ENCODE results near the gene APOE. TPM values are rescaled to one million over a fixed set of nuclear protein-coding genes. Genes with fewer than 3 reads are reported as not detected.
"Not testable (repeated sequence)": the region's sequence is repeated elsewhere in the genome, so short reads cannot be mapped to it uniquely, and the experiment has no call there.

APOE gene
- polyA plus RNA-seq, 1 donor: 77.8 TPM

DNA sequence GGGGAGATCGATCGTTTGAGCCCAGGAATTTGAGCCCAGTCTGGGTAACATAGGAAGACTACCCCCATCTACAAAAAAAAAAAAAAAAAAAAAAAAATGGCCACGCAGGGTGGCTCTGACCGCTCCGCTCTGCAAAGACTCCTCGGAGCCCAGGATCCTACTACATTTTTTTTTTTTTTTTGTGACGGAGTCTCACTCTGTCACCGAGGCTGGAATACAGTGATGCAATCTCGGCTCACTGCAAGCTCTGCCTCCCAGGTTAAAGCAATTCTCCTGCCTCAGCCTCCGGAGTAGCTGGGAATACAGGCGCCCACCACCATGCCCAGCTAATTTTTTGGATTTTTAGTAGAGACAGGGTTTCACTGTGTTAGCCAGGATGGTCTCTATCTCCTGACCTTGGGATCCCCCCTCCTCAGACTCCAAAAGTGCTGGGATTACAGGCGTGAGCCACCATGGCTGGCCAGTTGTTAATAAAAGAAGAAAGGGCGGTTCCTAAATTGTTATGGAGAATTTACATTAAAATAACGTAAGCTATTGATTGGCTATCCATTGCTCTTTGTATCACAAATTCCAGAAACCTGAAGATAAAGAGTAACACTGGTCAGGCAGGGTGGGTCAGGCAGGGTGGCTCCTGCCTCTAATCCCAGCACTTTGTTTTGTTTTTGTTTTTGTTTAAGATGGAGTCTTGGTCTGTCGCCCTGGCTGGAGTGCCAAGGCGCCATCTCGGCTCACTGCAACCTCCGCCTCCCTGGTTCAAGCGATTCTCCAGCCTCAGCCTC is 22.8 kb upstream of the APOE start:
- no CpG with 5 or more reads among the region's 19 CpGs for WGBS (ENCODE audit: insufficient coverage, low lambda C conversion rate)
- H3K4me3 ChIP-seq (ENCODE audit: low read length); H3K27me3 ChIP-seq (ENCODE audit: control insufficient read depth, insufficient read depth, low read length); H3K27ac ChIP-seq (ENCODE audit: low read length); H3K9me3 ChIP-seq (ENCODE audit: control insufficient read depth, low read depth, low read length); H3K4me1 ChIP-seq (ENCODE audit: control insufficient read depth, insufficient read depth, low read length); DNase-seq: not testable (repeated sequence)
- peaks cover 47% of the 10 kb centered on the region for H3K36me3 ChIP-seq (ENCODE audit: control insufficient read depth, insufficient read depth, low read length)

- no peak for DNase-seq
- no CpG with 5 or more reads among the region's 5 CpGs for WGBS (ENCODE audit: insufficient coverage, low lambda C conversion rate)
- Histone ChIP-seq H3K4me3 (ENCODE audit: low read length) (no peak overlapping the region), H3K27me3 (ENCODE audit: control insufficient read depth, insufficient read depth, low read length) (no peaks in the 10 kb centered on the region), H3K27ac (ENCODE audit: low read length) (no peak overlapping the region), H3K9me3 (ENCODE audit: control insufficient read depth, low read depth, low read length) (no peaks in the 10 kb centered on the region), H3K36me3 (ENCODE audit: control insufficient read depth, insufficient read depth, low read length) (peaks cover 42% of the 10 kb centered on the region), H3K4me1 (ENCODE audit: control insufficient read depth, insufficient read depth, low read length) (no peaks in the 10 kb centered on the region)
These were observed 21.7 kb upstream of the APOE start for GRCh38 chr19:44883922-44884321.

- H3K27ac ChIP-seq (ENCODE audit: low read length): no peak overlapping the region
- no CpG with 5 or more reads among the region's 4 CpGs for WGBS (ENCODE audit: insufficient coverage, low lambda C conversion rate)
- H3K4me1 ChIP-seq (ENCODE audit: control insufficient read depth, insufficient read depth, low read length): peaks cover under 1% of the 10 kb centered on the region
- H3K9me3 ChIP-seq (ENCODE audit: control insufficient read depth, low read depth, low read length): no peaks in the 10 kb centered on the region
- no peaks in the 10 kb centered on the region for H3K27me3 ChIP-seq (ENCODE audit: control insufficient read depth, insufficient read depth, low read length)
- no peak for DNase-seq
- peaks cover 37% of the 10 kb centered on the region for H3K36me3 ChIP-seq (ENCODE audit: control insufficient read depth, insufficient read depth, low read length)
- H3K4me3 ChIP-seq (ENCODE audit: low read length): no peak overlapping the region
These were observed 21.0 kb upstream of the APOE start for GRCh38 chr19:44884566-44884965.

DNA sequence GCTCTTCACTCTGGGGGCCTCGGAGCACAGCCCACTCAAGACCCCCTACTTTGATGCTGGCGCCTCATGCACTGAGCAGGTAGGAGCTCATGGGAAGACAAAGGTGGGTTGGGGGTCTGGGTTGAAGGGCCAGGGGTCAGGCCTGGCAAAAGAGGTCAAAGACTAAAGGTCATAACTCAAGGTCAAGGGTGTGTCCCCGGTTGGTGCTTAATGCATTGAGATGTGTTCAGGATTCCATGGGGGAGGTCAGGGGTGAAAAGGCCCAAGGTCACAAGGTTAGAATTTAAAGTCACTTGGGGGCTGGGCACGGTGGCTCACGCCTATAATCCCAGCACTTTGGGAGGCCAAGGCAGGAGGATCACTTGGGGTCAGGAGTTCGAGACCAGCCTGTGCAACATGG is 19.5 kb upstream of the APOE start:
- H3K4me1 ChIP-seq (ENCODE audit: control insufficient read depth, insufficient read depth, low read length): peaks cover 5% of the 10 kb centered on the region
- no peak overlapping the region for H3K27ac ChIP-seq (ENCODE audit: low read length)
- H3K27me3 ChIP-seq (ENCODE audit: control insufficient read depth, insufficient read depth, low read length): no peaks in the 10 kb centered on the region
- H3K9me3 ChIP-seq (ENCODE audit: control insufficient read depth, low read depth, low read length): no peaks in the 10 kb centered on the region
- no peak overlapping the region for H3K4me3 ChIP-seq (ENCODE audit: low read length)
- H3K36me3 ChIP-seq (ENCODE audit: control insufficient read depth, insufficient read depth, low read length): peaks cover 36% of the 10 kb centered on the region
- no CpG with 5 or more reads among the region's 6 CpGs for WGBS (ENCODE audit: insufficient coverage, low lambda C conversion rate)
- DNase-seq: no peak

- Histone ChIP-seq H3K4me1 (ENCODE audit: control insufficient read depth, insufficient read depth, low read length) (peaks cover 14% of the 10 kb centered on the region), H3K27me3 (ENCODE audit: control insufficient read depth, insufficient read depth, low read length) (no peaks in the 10 kb centered on the region), H3K4me3 (ENCODE audit: low read length) (no peak overlapping the region), H3K27ac (ENCODE audit: low read length) (no peak overlapping the region), H3K9me3 (ENCODE audit: control insufficient read depth, low read depth, low read length) (no peaks in the 10 kb centered on the region), H3K36me3 (ENCODE audit: control insufficient read depth, insufficient read depth, low read length) (peaks cover 37% of the 10 kb centered on the region)
- WGBS (ENCODE audit: insufficient coverage, low lambda C conversion rate): 93% methylated on average over 2 of the region's 4 CpGs
- no peak for DNase-seq
These were observed 17.9 kb upstream of the APOE start for GRCh38 chr19:44887648-44888047.

GRCh38 chr19:44888335-44888734 is 17.3 kb upstream of the APOE start:
- peaks cover 43% of the 10 kb centered on the region for H3K36me3 ChIP-seq (ENCODE audit: control insufficient read depth, insufficient read depth, low read length)
- H3K4me3 ChIP-seq (ENCODE audit: low read length); DNase-seq; H3K9me3 ChIP-seq (ENCODE audit: control insufficient read depth, low read depth, low read length); H3K27me3 ChIP-seq (ENCODE audit: control insufficient read depth, insufficient read depth, low read length); H3K27ac ChIP-seq (ENCODE audit: low read length): not testable (repeated sequence)
- H3K4me1 ChIP-seq (ENCODE audit: control insufficient read depth, insufficient read depth, low read length): peaks cover 14% of the 10 kb centered on the region
- WGBS (ENCODE audit: insufficient coverage, low lambda C conversion rate): no CpG with 5 or more reads among the region's 5 CpGs

- H3K36me3 ChIP-seq (ENCODE audit: control insufficient read depth, insufficient read depth, low read length): peaks cover 48% of the 10 kb centered on the region
- H3K9me3 ChIP-seq (ENCODE audit: control insufficient read depth, low read depth, low read length): no peaks in the 10 kb centered on the region
- H3K27me3 ChIP-seq (ENCODE audit: control insufficient read depth, insufficient read depth, low read length): no peaks in the 10 kb centered on the region
- DNase-seq: peak in 1 of 2 donors; percentile 14
- 17% methylated on average over 5 of the region's 17 CpGs for WGBS (ENCODE audit: insufficient coverage, low lambda C conversion rate)
- peak overlapping the region; percentile 89 for H3K27ac ChIP-seq (ENCODE audit: low read length)
- peak overlapping the region; percentile 51 for H3K4me3 ChIP-seq (ENCODE audit: low read length)
- H3K4me1 ChIP-seq (ENCODE audit: control insufficient read depth, insufficient read depth, low read length): peaks cover 14% of the 10 kb centered on the region
These were observed 15.7 kb upstream of the APOE start for GRCh38 chr19:44889830-44890365.

DNA sequence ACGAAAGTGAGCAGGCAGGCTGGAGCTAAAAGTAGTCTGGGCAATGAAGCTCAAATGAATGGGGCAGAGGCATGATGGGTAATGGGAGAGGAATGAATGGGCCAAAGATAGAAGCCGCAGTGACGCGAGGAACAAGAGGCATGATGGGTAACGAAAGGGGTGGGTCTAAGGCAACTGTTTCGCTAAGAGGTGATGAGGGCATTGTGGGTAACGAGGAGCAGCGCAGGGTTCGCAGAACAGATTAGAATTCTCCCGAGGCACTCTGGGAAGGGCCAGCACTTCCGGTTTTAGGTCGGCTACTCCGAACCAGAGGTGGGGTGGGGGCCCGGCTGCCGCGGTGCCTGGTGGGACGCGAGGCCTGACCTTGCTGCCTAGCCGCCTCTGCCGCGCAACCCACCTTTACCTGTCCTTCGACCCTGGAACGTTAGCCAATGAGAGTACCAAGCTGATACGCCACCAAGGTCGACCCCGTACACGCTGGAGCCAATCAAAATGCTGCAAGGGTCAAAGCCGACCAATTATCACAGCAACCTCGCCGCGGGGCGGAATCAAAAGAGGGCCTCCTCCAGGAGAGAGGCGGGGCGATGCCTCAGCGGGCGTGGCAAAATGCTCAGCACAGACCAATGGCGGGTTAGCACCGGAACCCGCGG is 15.1 kb upstream of the APOE start:
- Histone ChIP-seq H3K27ac (ENCODE audit: low read length) (peak overlapping the region; percentile 89), H3K4me3 (ENCODE audit: low read length) (peak overlapping the region; percentile 51), H3K4me1 (ENCODE audit: control insufficient read depth, insufficient read depth, low read length) (peaks cover 14% of the 10 kb centered on the region), H3K36me3 (ENCODE audit: control insufficient read depth, insufficient read depth, low read length) (peaks cover 50% of the 10 kb centered on the region), H3K27me3 (ENCODE audit: control insufficient read depth, insufficient read depth, low read length) (no peaks in the 10 kb centered on the region), H3K9me3 (ENCODE audit: control insufficient read depth, low read depth, low read length) (no peaks in the 10 kb centered on the region)
- 0% methylated on average over 1 of the region's 40 CpGs for WGBS (ENCODE audit: insufficient coverage, low lambda C conversion rate)
- peak; percentile 100 for DNase-seq

- Histone ChIP-seq H3K36me3 (ENCODE audit: control insufficient read depth, insufficient read depth, low read length) (peaks cover 50% of the 10 kb centered on the region), H3K9me3 (ENCODE audit: control insufficient read depth, low read depth, low read length) (no peaks in the 10 kb centered on the region), H3K27me3 (ENCODE audit: control insufficient read depth, insufficient read depth, low read length) (no peaks in the 10 kb centered on the region), H3K4me3 (ENCODE audit: low read length) (peak within 1 kb of the TSS; percentile 56), H3K27ac (ENCODE audit: low read length) (peak within 1 kb of the TSS; percentile 89), H3K4me1 (ENCODE audit: control insufficient read depth, insufficient read depth, low read length) (peaks cover 14% of the 10 kb centered on the region)
- peak in 1 of 2 donors; percentile 18 for DNase-seq
- no CpG with 5 or more reads among the region's 81 CpGs for WGBS (ENCODE audit: insufficient coverage, low lambda C conversion rate)
These were observed 14.3 kb upstream of the APOE start, which contains the start of gene TOMM40 for GRCh38 chr19:44891016-44891882. TOMM40 (plus strand) TSS chr19:44891254; CDS start chr19:44891416, 162 bp downstream.

GRCh38 chr19:44892932-44893331 is 12.7 kb upstream of the APOE start:
- Histone ChIP-seq H3K27ac (ENCODE audit: low read length) (no peak overlapping the region), H3K9me3 (ENCODE audit: control insufficient read depth, low read depth, low read length) (no peaks in the 10 kb centered on the region), H3K4me3 (ENCODE audit: low read length) (no peak overlapping the region), H3K36me3 (ENCODE audit: control insufficient read depth, insufficient read depth, low read length) (peaks cover 51% of the 10 kb centered on the region), H3K4me1 (ENCODE audit: control insufficient read depth, insufficient read depth, low read length) (peaks cover 14% of the 10 kb centered on the region), H3K27me3 (ENCODE audit: control insufficient read depth, insufficient read depth, low read length) (no peaks in the 10 kb centered on the region)
- no CpG with 5 or more reads among the region's 7 CpGs for WGBS (ENCODE audit: insufficient coverage, low lambda C conversion rate)
- no peak for DNase-seq

Data from large intestine (tissue), 3 donors.